BJ (cell line): ENCODE results near the gene LIN37. TPM values are rescaled to one million over a fixed set of nuclear protein-coding genes. Genes with fewer than 3 reads are reported as not detected.

Source experiments
- CTCF ChIA-PET: fragments of 350-600 bp; formaldehyde crosslinking; extraction: SDS; loops from one replicate; lab custom pipeline; 2021; ENCODE audit warnings: antibody characterized with exemption, inconsistent platforms; lab: Yijun Ruan, JAX
- POLR2A ChIA-PET: fragments of 300-600 bp; sonication (Branson Sonifier 250); formaldehyde crosslinking; extraction: SDS; loops from one replicate; lab custom pipeline; 2021; ENCODE audit warnings: antibody characterized with exemption; lab: Charles Lee
- DNase-seq: peaks from one replicate; pipeline ENCODE4 v3.0.0-alpha.2; 2011; ENCODE audit warnings: low read depth
- H3K27me3 ChIP-seq: 2 replicates; pipeline ENCODE4 v1.6.0; 2011; ENCODE audit warnings: low read length; ENCODE audit not compliant: control insufficient read depth, insufficient read depth
- H3K36me3 ChIP-seq: 2 replicates; pipeline ENCODE4 v1.5.1; 2011; ENCODE audit warnings: low read length; ENCODE audit not compliant: control insufficient read depth, insufficient read depth
- H3K4me3 ChIP-seq: 2 replicates; pipeline ENCODE4 v1.5.1; 2011; ENCODE audit warnings: low read depth, mild to moderate bottlenecking, control low read depth, low read length
- CTCF ChIP-seq: IDR thresholded peaks from 2 replicates; pipeline ENCODE4 v1.5.1; 2011; ENCODE audit warnings: low read depth, mild to moderate bottlenecking, control low read depth, inconsistent platforms, low read length, moderate library complexity; ENCODE audit not compliant: insufficient read depth
- polyA plus RNA-seq: library from polyadenylated mRNA; depleted of rRNA; stranded (reverse); fragments of >200 nt; gene quantifications from 2 replicates; pipeline ENCODE4 v1.2.3, GENCODE V29; 2011

Gene LIN37
- polyA plus RNA-seq, 1 experiment: 15.0 TPM

GRCh38 chr19:35736913-35737886 is 11.2 kb upstream of the LIN37 start:
- Histone ChIP-seq H3K4me3 (no peak overlapping the region), H3K27me3 (no peaks in the 10 kb centered on the region), H3K36me3 (peaks cover 37% of the 10 kb centered on the region)
- POLR2A ChIA-PET: no interaction called here
- TF ChIP-seq CTCF: peak; percentile 22; the same call in 1 of the 2 replicates
- CTCF ChIA-PET: interaction anchor here (1.5 kb wide), 1 partner anchor 44 kb away, joined by 5 read pairs; no protein-coding TSS in a partner anchor
- no peak for DNase-seq

DNA sequence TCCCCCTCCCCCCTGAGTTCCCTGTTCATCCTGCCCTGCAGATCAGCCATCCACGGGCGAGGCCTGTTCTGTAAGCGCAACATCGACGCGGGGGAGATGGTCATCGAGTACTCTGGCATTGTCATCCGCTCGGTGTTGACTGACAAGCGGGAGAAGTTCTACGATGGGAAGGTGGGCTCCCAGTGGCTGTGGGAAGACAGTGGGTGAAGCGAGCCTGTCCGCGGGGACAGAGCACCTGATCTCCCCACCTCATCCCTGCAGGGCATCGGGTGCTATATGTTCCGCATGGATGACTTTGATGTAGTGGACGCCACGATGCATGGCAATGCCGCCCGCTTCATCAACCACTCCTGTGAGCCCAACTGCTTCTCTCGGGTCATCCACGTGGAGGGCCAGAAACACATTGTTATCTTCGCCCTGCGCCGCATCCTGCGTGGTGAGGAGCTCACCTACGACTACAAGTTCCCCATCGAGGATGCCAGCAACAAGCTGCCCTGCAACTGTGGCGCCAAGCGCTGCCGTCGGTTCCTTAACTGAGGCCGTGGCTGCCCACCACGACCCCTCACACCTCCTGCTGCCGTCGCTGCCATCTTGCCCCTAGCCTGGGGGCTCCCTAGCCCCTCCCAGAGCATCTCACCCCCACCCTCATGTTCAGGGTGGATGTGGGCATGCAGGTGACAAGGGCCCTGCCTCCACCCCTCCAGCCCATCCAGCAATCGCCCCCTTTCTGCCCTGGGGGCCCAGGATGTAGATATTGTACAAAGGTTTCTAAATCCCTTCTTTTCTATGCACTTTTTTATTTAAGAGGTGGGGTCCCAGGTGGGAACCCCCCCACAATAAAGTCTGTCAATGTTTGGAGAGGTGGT is 10.1 kb upstream of the LIN37 start:
- TF ChIP-seq CTCF: no peak
- POLR2A ChIA-PET: no interaction called here
- CTCF ChIA-PET: interaction anchor here (1.5 kb wide), 1 partner anchor 45 kb away, joined by 5 read pairs; no protein-coding TSS in a partner anchor
- Histone ChIP-seq H3K4me3 (no peak overlapping the region), H3K27me3 (no peaks in the 10 kb centered on the region), H3K36me3 (peaks cover 35% of the 10 kb centered on the region)
- DNase-seq: no peak

- TF ChIP-seq CTCF: no peak
- no peak for DNase-seq
- ChIA-PET POLR2A (no interaction called here), CTCF (interaction anchor here (0.7 kb wide), 1 partner anchor 207 kb away, joined by 3 read pairs; no protein-coding TSS in a partner anchor)
- Histone ChIP-seq H3K4me3 (no peak overlapping the region), H3K27me3 (no peaks in the 10 kb centered on the region), H3K36me3 (peaks cover 34% of the 10 kb centered on the region)
Observed at GRCh38 chr19:35738887-35739229, 9.5 kb upstream of the LIN37 start.

- ChIA-PET POLR2A (no interaction called here), CTCF (interaction anchor here (0.7 to 1.3 kb wide), 3 partner anchors 11 to 207 kb away, joined by 3 to 4 read pairs (median 3); no protein-coding TSS in a partner anchor)
- Histone ChIP-seq H3K27me3 (no peaks in the 10 kb centered on the region), H3K4me3 (no peak overlapping the region; the same call in 1 of the 2 replicates), H3K36me3 (peaks cover 32% of the 10 kb centered on the region)
- no peak for DNase-seq
- TF ChIP-seq CTCF: no peak
Observed at GRCh38 chr19:35739275-35740107, 8.9 kb upstream of the LIN37 start.
